GM23338 (cell line): ENCODE data around the gene HMG20B. TPM values are rescaled to one million over a fixed set of nuclear protein-coding genes. Genes with fewer than 3 reads are reported as not detected.

ENCODE experiments used
- EZH2phosphoT487 ChIP-seq: fragments of 200-600 bp; sonication (generic); IDR thresholded peaks from one replicate; pipeline ENCODE4 v1.8.1; 2018; ENCODE audit warnings: antibody characterized with exemption; ENCODE audit not compliant: unreplicated experiment
- JUNB ChIP-seq: IDR thresholded peaks from one replicate; pipeline ENCODE4 v1.6.1; 2016; ENCODE audit warnings: antibody characterized with exemption; ENCODE audit not compliant: unreplicated experiment
- polyA plus RNA-seq: library from polyadenylated mRNA; unstranded; fragments of >200 nt; fragmentation: Nextera tagmentation; extraction: Ambion mirVana; gene quantifications from 2 replicates; pipeline ENCODE4 v1.2.1, GENCODE V29; 2016
- total RNA-seq: library from RNA; depleted of rRNA; stranded (reverse); fragments of >200 nt; shearing (Covaris generic); gene quantifications from 2 replicates; pipeline ENCODE4 v1.2.3, GENCODE V29; 2014
- TF ChIP-seq, protein P1 (sequence below): fragments of 250-450 bp; sonication (Bioruptor Pico); IDR thresholded peaks from 2 replicates; pipeline ENCODE4 v1.5.0; 2020; ENCODE audit warnings: mild to moderate bottlenecking, moderate library complexity
- TF ChIP-seq, protein P2 (sequence below), 2 experiments: fragments of 200-600 bp in 1 of 2; sonication (generic) in 1 of 2; conservative IDR thresholded peaks; 2 replicates each; pipeline versions ENCODE4 v1.5.1 to v1.6.1; 2016 to 2017; ENCODE audit warnings: antibody characterized with exemption in 2 of 2, low read depth in 2 of 2, mild to moderate bottlenecking in 2 of 2, moderate library complexity in 1 of 2
- TF ChIP-seq, protein P3 (sequence below): IDR thresholded peaks from 2 replicates; pipeline ENCODE4 v1.6.1; 2016; ENCODE audit warnings: antibody characterized with exemption

Gene HMG20B
- total and polyA plus RNA-seq, 2 experiments from 2014 or later: 74.1 to 130 TPM

DNA sequence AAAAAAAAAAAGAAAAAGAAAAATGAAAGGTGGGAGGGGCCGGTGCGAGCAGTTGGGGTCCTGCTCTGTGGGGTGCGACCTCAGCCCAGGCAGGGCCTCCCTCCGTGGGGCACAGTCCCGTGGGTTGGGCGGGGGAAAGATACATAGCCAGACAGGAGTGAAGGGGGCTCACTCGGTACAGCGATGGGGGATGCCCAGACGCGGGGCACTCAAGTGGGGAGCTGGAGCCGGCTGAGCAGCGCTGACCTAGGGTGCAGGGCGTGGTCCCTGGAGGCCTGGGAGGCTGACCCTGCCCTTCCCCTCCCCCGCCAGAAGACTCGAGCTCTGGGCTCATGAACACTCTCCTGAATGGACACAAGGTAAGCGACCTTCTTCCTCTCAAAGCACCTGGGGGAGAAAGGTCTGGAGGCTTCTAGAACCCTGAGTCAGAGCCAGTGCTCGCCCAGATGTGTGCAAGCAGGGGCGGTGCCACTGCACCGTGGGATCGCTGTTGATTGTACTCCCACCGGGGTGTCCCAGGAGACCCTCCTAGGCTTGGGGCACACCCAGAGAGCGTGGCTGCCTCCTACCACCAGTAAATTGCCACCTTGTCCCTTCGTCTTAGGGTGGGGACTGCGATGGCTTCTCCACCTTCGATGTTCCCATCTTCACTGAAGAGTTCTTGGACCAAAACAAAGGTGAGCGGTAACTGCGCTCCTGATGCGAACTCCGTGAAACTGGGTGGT, 3.4 kb downstream of the HMG20B start (continued):
- TF ChIP-seq, protein P1, sequence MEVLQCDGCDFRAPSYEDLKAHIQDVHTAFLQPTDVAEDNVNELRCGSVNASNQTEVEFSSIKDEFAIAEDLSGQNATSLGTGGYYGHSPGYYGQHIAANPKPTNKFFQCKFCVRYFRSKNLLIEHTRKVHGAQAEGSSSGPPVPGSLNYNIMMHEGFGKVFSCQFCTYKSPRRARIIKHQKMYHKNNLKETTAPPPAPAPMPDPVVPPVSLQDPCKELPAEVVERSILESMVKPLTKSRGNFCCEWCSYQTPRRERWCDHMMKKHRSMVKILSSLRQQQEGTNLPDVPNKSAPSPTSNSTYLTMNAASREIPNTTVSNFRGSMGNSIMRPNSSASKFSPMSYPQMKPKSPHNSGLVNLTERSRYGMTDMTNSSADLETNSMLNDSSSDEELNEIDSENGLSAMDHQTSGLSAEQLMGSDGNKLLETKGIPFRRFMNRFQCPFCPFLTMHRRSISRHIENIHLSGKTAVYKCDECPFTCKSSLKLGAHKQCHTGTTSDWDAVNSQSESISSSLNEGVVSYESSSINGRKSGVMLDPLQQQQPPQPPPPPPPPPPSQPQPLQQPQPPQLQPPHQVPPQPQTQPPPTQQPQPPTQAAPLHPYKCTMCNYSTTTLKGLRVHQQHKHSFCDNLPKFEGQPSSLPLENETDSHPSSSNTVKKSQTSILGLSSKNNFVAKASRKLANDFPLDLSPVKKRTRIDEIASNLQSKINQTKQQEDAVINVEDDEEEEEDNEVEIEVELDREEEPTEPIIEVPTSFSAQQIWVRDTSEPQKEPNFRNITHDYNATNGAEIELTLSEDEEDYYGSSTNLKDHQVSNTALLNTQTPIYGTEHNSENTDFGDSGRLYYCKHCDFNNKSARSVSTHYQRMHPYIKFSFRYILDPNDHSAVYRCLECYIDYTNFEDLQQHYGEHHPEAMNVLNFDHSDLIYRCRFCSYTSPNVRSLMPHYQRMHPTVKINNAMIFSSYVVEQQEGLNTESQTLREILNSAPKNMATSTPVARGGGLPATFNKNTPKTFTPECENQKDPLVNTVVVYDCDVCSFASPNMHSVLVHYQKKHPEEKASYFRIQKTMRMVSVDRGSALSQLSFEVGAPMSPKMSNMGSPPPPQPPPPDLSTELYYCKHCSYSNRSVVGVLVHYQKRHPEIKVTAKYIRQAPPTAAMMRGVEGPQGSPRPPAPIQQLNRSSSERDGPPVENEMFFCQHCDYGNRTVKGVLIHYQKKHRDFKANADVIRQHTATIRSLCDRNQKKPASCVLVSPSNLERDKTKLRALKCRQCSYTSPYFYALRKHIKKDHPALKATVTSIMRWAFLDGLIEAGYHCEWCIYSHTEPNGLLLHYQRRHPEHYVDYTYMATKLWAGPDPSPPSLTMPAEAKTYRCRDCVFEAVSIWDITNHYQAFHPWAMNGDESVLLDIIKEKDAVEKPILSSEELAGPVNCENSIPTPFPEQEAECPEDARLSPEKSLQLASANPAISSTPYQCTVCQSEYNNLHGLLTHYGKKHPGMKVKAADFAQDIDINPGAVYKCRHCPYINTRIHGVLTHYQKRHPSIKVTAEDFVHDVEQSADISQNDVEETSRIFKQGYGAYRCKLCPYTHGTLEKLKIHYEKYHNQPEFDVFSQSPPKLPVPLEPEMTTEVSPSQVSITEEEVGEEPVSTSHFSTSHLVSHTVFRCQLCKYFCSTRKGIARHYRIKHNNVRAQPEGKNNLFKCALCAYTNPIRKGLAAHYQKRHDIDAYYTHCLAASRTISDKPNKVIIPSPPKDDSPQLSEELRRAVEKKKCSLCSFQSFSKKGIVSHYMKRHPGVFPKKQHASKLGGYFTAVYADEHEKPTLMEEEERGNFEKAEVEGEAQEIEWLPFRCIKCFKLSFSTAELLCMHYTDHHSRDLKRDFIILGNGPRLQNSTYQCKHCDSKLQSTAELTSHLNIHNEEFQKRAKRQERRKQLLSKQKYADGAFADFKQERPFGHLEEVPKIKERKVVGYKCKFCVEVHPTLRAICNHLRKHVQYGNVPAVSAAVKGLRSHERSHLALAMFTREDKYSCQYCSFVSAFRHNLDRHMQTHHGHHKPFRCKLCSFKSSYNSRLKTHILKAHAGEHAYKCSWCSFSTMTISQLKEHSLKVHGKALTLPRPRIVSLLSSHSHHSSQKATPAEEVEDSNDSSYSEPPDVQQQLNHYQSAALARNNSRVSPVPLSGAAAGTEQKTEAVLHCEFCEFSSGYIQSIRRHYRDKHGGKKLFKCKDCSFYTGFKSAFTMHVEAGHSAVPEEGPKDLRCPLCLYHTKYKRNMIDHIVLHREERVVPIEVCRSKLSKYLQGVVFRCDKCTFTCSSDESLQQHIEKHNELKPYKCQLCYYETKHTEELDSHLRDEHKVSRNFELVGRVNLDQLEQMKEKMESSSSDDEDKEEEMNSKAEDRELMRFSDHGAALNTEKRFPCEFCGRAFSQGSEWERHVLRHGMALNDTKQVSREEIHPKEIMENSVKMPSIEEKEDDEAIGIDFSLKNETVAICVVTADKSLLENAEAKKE (CRISPR knock-in tag): no peak
- TF ChIP-seq EZH2phosphoT487 (no peak), JUNB (no peak)
- TF ChIP-seq, protein P2, sequence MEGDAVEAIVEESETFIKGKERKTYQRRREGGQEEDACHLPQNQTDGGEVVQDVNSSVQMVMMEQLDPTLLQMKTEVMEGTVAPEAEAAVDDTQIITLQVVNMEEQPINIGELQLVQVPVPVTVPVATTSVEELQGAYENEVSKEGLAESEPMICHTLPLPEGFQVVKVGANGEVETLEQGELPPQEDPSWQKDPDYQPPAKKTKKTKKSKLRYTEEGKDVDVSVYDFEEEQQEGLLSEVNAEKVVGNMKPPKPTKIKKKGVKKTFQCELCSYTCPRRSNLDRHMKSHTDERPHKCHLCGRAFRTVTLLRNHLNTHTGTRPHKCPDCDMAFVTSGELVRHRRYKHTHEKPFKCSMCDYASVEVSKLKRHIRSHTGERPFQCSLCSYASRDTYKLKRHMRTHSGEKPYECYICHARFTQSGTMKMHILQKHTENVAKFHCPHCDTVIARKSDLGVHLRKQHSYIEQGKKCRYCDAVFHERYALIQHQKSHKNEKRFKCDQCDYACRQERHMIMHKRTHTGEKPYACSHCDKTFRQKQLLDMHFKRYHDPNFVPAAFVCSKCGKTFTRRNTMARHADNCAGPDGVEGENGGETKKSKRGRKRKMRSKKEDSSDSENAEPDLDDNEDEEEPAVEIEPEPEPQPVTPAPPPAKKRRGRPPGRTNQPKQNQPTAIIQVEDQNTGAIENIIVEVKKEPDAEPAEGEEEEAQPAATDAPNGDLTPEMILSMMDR (conservative IDR thresholded peaks at IDR 0.05; ENCODE audit: low read depth in 2 of 2): no peak
- TF ChIP-seq, protein P3, sequence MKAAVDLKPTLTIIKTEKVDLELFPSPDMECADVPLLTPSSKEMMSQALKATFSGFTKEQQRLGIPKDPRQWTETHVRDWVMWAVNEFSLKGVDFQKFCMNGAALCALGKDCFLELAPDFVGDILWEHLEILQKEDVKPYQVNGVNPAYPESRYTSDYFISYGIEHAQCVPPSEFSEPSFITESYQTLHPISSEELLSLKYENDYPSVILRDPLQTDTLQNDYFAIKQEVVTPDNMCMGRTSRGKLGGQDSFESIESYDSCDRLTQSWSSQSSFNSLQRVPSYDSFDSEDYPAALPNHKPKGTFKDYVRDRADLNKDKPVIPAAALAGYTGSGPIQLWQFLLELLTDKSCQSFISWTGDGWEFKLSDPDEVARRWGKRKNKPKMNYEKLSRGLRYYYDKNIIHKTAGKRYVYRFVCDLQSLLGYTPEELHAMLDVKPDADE: no peak
